Large intestine (tissue), 3 donors: ENCODE data around the gene LMO4. TPM values are rescaled to one million over a fixed set of nuclear protein-coding genes. Genes with fewer than 3 reads are reported as not detected.

Experiments used
- DNase-seq, 2 donors: peaks; one replicate each; pipeline versions ENCODE4 v3.0.0 to v3.0.0-alpha.2; 2013
- H3K27ac ChIP-seq: one replicate; pipeline ENCODE4 v1.5.1; 2013; ENCODE audit warnings: low read length
- H3K27me3 ChIP-seq: 2 replicates; pipeline ENCODE4 v1.6.1; 2013; ENCODE audit warnings: low read length; ENCODE audit not compliant: control insufficient read depth, insufficient read depth
- H3K36me3 ChIP-seq: 2 replicates; pipeline ENCODE4 v1.6.1; 2013; ENCODE audit warnings: low read length; ENCODE audit not compliant: control insufficient read depth, insufficient read depth
- H3K4me1 ChIP-seq: one replicate; pipeline ENCODE4 v1.6.1; 2013; ENCODE audit warnings: low read length; ENCODE audit not compliant: control insufficient read depth, insufficient read depth
- H3K4me3 ChIP-seq: one replicate; pipeline ENCODE4 v1.5.1; 2013; ENCODE audit warnings: low read length
- H3K9me3 ChIP-seq: one replicate; pipeline ENCODE4 v1.6.1; 2013; ENCODE audit warnings: mild to moderate bottlenecking, low read depth, low read length, moderate library complexity; ENCODE audit not compliant: control insufficient read depth
- WGBS: methylation state at CpG from one replicate; pipeline ENCODE4 v1.1.5; 2013; ENCODE audit warnings: low lambda C conversion rate; ENCODE audit not compliant: insufficient coverage; 5-methylcytosine and 5-hydroxymethylcytosine counted together
- polyA plus RNA-seq: library from polyadenylated mRNA; unstranded; fragments of 120-200 nt; gene quantifications from one replicate; pipeline ENCODE4 v1.2.1, GENCODE V29; 2013

The LMO4 gene
- polyA plus RNA-seq, 1 donor, result 90.8 TPM

- H3K4me1 ChIP-seq, result peaks cover 14% of the 10 kb centered on the region
- no peak overlapping the region for H3K4me3 ChIP-seq
- H3K27me3 ChIP-seq, result no peaks in the 10 kb centered on the region
- no peaks in the 10 kb centered on the region for H3K36me3 ChIP-seq
- no peak overlapping the region for H3K27ac ChIP-seq
- DNase-seq, result no peak
- H3K9me3 ChIP-seq, result peaks cover 7% of the 10 kb centered on the region
These were observed 59.7 kb downstream of the LMO4 start for GRCh38 chr1:87388411-87388810.

GRCh38 chr1:87389011-87389410 is 60.3 kb downstream of the LMO4 start:
- no peak overlapping the region for H3K4me3 ChIP-seq
- WGBS, result no CpG with 5 or more reads among the region's 1 CpG
- H3K36me3 ChIP-seq, result no peaks in the 10 kb centered on the region
- H3K9me3 ChIP-seq, result peaks cover 7% of the 10 kb centered on the region
- H3K4me1 ChIP-seq, result peaks cover 14% of the 10 kb centered on the region
- no peak overlapping the region for H3K27ac ChIP-seq
- no peaks in the 10 kb centered on the region for H3K27me3 ChIP-seq
- DNase-seq, result no peak

- 100% methylated on average over 2 of the region's 3 CpGs for WGBS
- Histone ChIP-seq H3K36me3 (no peaks in the 10 kb centered on the region), H3K4me3 (no peak overlapping the region), H3K4me1 (peaks cover 14% of the 10 kb centered on the region), H3K9me3 (peaks cover 7% of the 10 kb centered on the region), H3K27me3 (no peaks in the 10 kb centered on the region), H3K27ac (no peak overlapping the region)
- no peak for DNase-seq
These were observed 60.9 kb downstream of the LMO4 start for GRCh38 chr1:87389546-87389945.

GRCh38 chr1:87392248-87393192 is 63.8 kb downstream of the LMO4 start:
- no peaks in the 10 kb centered on the region for H3K4me1 ChIP-seq
- no peak for DNase-seq

GRCh38 chr1:87393445-87394085 is 64.9 kb downstream of the LMO4 start:
- Histone ChIP-seq H3K27me3 (no peaks in the 10 kb centered on the region), H3K36me3 (no peaks in the 10 kb centered on the region), H3K27ac (no peak overlapping the region), H3K4me3 (no peak overlapping the region), H3K4me1 (no peaks in the 10 kb centered on the region), H3K9me3 (peaks cover 7% of the 10 kb centered on the region)
- DNase-seq, result no peak
- no CpG with 5 or more reads among the region's 3 CpGs for WGBS

More at GRCh38 chr1:87392248-87393192, 63.8 kb downstream of the LMO4 start:
- Histone ChIP-seq H3K36me3 (no peaks in the 10 kb centered on the region), H3K27me3 (no peaks in the 10 kb centered on the region), H3K4me3 (no peak overlapping the region), H3K27ac (no peak overlapping the region), H3K9me3 (peaks cover 7% of the 10 kb centered on the region)
- 83% methylated on average over 2 of the region's 7 CpGs for WGBS

GRCh38 chr1:87394513-87394912 is 65.8 kb downstream of the LMO4 start:
- WGBS, result no CpG with 5 or more reads among the region's 9 CpGs
- Histone ChIP-seq H3K4me1 (no peaks in the 10 kb centered on the region), H3K4me3 (no peak overlapping the region), H3K27me3 (no peaks in the 10 kb centered on the region), H3K36me3 (no peaks in the 10 kb centered on the region), H3K27ac (no peak overlapping the region), H3K9me3 (peaks cover 5% of the 10 kb centered on the region)
- DNase-seq, result no peak

- Histone ChIP-seq H3K27ac (no peak overlapping the region), H3K4me3 (no peak overlapping the region), H3K36me3 (no peaks in the 10 kb centered on the region), H3K4me1 (no peaks in the 10 kb centered on the region), H3K27me3 (no peaks in the 10 kb centered on the region), H3K9me3 (peaks cover under 1% of the 10 kb centered on the region)
- WGBS, result no CpG with 5 or more reads among the region's 2 CpGs
- DNase-seq, result no peak
These were observed 66.3 kb downstream of the LMO4 start for GRCh38 chr1:87394982-87395381.
